ENCODE results near the gene BCORL1. TPM values are rescaled to one million over a fixed set of nuclear protein-coding genes. Genes with fewer than 3 reads are reported as not detected.
A peak's percentile ranks its signal among the peaks of the same experiment; 100 is the strongest.

BCORL1 gene
- total RNA-seq, 6 experiments from 2014 or later: 13.3 to 18.3 (median 14.8) TPM

- no peak for DNase-seq
These were observed 100.0 kb downstream of the BCORL1 start for GRCh38 chrX:130082244-130083106.

GRCh38 chrX:130083107-130083490, 100.7 kb downstream of the BCORL1 start:
- Mint-ChIP-seq H3K4me3 (no peak overlapping the region), H3K27me3 (ENCODE audit: insufficient read depth) (no peaks in the 10 kb centered on the region; the same call in 1 of the 2 replicates), H3K9me3 (no peaks in the 10 kb centered on the region), H3K4me1 (ENCODE audit: low read depth) (peaks cover 47% of the 10 kb centered on the region), H3K27ac (peak overlapping the region; percentile 50; the same call in 1 of the 2 replicates), H3K36me3 (ENCODE audit: low read depth) (no peaks in the 10 kb centered on the region)
- TF ChIP-seq CTCF (IDR thresholded peaks at IDR 0.05): no peak
- DNase-seq: no peak

More at GRCh38 chrX:130082244-130083106, 100.0 kb downstream of the BCORL1 start:
- Mint-ChIP-seq H3K36me3 (ENCODE audit: low read depth) (no peaks in the 10 kb centered on the region), H3K9me3 (no peaks in the 10 kb centered on the region), H3K4me1 (ENCODE audit: low read depth) (peaks cover 47% of the 10 kb centered on the region), H3K27me3 (ENCODE audit: insufficient read depth) (no peaks in the 10 kb centered on the region; the same call in 1 of the 2 replicates), H3K27ac (peak overlapping the region; percentile 80; the same call in 1 of the 2 replicates), H3K4me3 (peak overlapping the region; percentile 52; the same call in 1 of the 2 replicates)
- no peak for TF ChIP-seq CTCF (IDR thresholded peaks at IDR 0.05)

- peak overlapping the region; percentile 50; the same call in 1 of the 2 replicates for H3K27ac Mint-ChIP-seq
- no peak overlapping the region for H3K4me3 Mint-ChIP-seq
- no peaks in the 10 kb centered on the region; the same call in 1 of the 2 replicates for H3K27me3 Mint-ChIP-seq (ENCODE audit: insufficient read depth)
- H3K9me3 Mint-ChIP-seq: no peaks in the 10 kb centered on the region
- H3K4me1 Mint-ChIP-seq (ENCODE audit: low read depth): peaks cover 47% of the 10 kb centered on the region
- DNase-seq: no peak
- H3K36me3 Mint-ChIP-seq (ENCODE audit: low read depth): no peaks in the 10 kb centered on the region
- TF ChIP-seq CTCF (IDR thresholded peaks at IDR 0.05): no peak
These were observed 101.4 kb downstream of the BCORL1 start for GRCh38 chrX:130083656-130084382.

DNA sequence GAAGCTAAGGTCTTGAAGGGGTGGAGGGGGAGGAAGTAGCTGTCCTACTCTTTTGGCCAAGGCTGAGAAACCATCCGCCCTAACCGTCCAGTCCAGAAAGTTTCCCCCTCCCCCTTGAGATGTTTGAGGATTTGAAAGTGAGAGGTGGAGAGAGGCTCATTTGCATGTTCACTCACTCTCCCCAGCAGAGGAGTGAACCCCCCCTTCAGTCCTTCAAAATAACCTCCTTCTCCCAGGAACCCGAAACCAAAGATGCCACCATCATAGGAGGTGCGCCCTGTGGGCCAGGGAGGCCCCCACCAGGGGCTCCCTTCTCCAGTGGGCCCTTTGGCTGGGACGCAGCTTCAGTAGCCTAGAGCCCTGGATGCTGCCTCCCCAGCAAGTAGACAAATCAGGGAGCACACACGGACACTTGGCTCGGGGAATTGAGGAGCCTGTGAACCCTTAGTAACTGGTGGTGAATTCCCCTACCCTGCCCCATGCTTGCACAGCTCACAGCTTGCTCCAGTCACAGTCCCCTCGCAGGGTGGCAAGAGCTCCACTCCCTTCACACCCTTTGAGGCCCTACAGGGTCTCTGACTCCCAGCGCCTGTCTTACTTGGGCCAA, 102.3 kb downstream of the BCORL1 start:
- H3K27me3 Mint-ChIP-seq (ENCODE audit: insufficient read depth): no peaks in the 10 kb centered on the region; the same call in 1 of the 2 replicates
- peaks cover 47% of the 10 kb centered on the region for H3K4me1 Mint-ChIP-seq (ENCODE audit: low read depth)
- no peak overlapping the region for H3K27ac Mint-ChIP-seq
- H3K4me3 Mint-ChIP-seq: no peak overlapping the region
- no peak for TF ChIP-seq CTCF (IDR thresholded peaks at IDR 0.05)
- H3K9me3 Mint-ChIP-seq: no peaks in the 10 kb centered on the region
- no peak for DNase-seq
- no peaks in the 10 kb centered on the region for H3K36me3 Mint-ChIP-seq (ENCODE audit: low read depth)
